Prostate gland (tissue), 2 donors: Measurements from ENCODE around the gene TSPAN11. TPM values are rescaled to one million over a fixed set of nuclear protein-coding genes. Genes with fewer than 3 reads are reported as not detected.
A peak's percentile ranks its signal among the peaks of the same experiment; 100 is the strongest.

ENCODE experiments used
- DNase-seq: peaks from one replicate; pipeline ENCODE4 v3.0.0-alpha.2; 2019; ENCODE audit warnings: low spot score
- H3K27ac ChIP-seq, 2 donors: fragments of 200-600 bp; sonication (generic); 2 replicates each; pipeline ENCODE4 v1.5.1; 2017 to 2019
- H3K27me3 ChIP-seq: fragments of 200-600 bp; sonication (generic); replicated peaks from 2 replicates; pipeline ENCODE4 v1.5.1; 2019; ENCODE audit not compliant: insufficient read depth
- H3K36me3 ChIP-seq, 2 donors: fragments of 200-600 bp; sonication (generic); 1 replicate in 1 of 2; 2 replicates in 1 of 2; pipeline versions ENCODE4 v1.5.1 to v1.8.1; 2017 to 2019
- H3K4me1 ChIP-seq: fragments of 200-600 bp; sonication (generic); replicated peaks from 2 replicates; pipeline ENCODE4 v1.5.1; 2019
- H3K4me3 ChIP-seq, 2 donors: fragments of 200-600 bp; sonication (generic); 2 replicates each; pipeline ENCODE4 v1.5.1; 2017 to 2019
- H3K9me3 ChIP-seq: fragments of 200-600 bp; sonication (generic); 2 replicates; pipeline ENCODE4 v1.5.1; 2017
- CTCF ChIP-seq, 4 experiments: fragments of 200-600 bp in 2 of 4; fragments of 450-650 bp in 2 of 4; sonication (generic) in 2 of 4; IDR thresholded peaks; 1 replicate in 3 of 4; 2 replicates in 1 of 4; pipeline ENCODE4 v1.5.1; 2016 to 2019; ENCODE audit warnings: antibody characterized with exemption in 4 of 4, mild to moderate bottlenecking in 2 of 4, moderate library complexity in 2 of 4
- POLR2A ChIP-seq: fragments of 450-650 bp; IDR thresholded peaks from one replicate; pipeline ENCODE4 v1.6.1; 2016; ENCODE audit warnings: antibody characterized with exemption, mild to moderate bottlenecking
- POLR2AphosphoS5 ChIP-seq: sonication (generic); formaldehyde crosslinking; IDR thresholded peaks from one replicate; pipeline ENCODE4 v1.6.1; 2017; ENCODE audit warnings: antibody characterized with exemption
- WGBS: methylation state at CpG from one replicate; pipeline ENCODE4 v1.1.5; 2018; 5-methylcytosine and 5-hydroxymethylcytosine counted together
- intact Hi-C: fragments of 100-400 bp; cut with DNase I; formaldehyde crosslinking; loops from one replicate; pipeline ENCODE4 v1.14.2; 2022
- total RNA-seq, 2 donors: library from RNA; depleted of rRNA; stranded (reverse); fragments of >200 nt; gene quantifications; one replicate each; pipeline ENCODE4 v1.1.0, GENCODE V29; 2016

TSPAN11 gene
- total RNA-seq, 2 donors from 2014 or later: 1.0 to 4.1 TPM

- intact Hi-C loops: no loop called here
- Histone ChIP-seq H3K27ac (no peak overlapping the region), H3K4me1 (peaks cover 4% of the 10 kb centered on the region), H3K9me3 (no peaks in the 10 kb centered on the region), H3K27me3 (no peaks in the 10 kb centered on the region), H3K36me3 (no peaks in the 10 kb centered on the region), H3K4me3 (no peak overlapping the region)
- WGBS: 72% methylated on average over 6 of the region's 6 CpGs
- DNase-seq: no peak
- no peak for TF ChIP-seq POLR2A
- TF ChIP-seq POLR2AphosphoS5: no peak
These were observed 21.0 kb upstream of the TSPAN11 start for GRCh38 chr12:30905463-30906009.

GRCh38 chr12:30908076-30908721 is 18.3 kb upstream of the TSPAN11 start:
- Histone ChIP-seq H3K9me3 (no peaks in the 10 kb centered on the region), H3K4me3 (no peak overlapping the region), H3K27me3 (no peaks in the 10 kb centered on the region), H3K4me1 (peaks cover 4% of the 10 kb centered on the region), H3K36me3 (no peaks in the 10 kb centered on the region), H3K27ac (peak overlapping the region in 1 of 2 donors; percentile 53)
- intact Hi-C loops: no loop called here
- TF ChIP-seq POLR2A (no peak), CTCF (IDR thresholded peaks at IDR 0.05) (no peak), POLR2AphosphoS5 (no peak)
- 70% methylated on average over 4 of the region's 4 CpGs for WGBS
- no peak for DNase-seq

GRCh38 chr12:30908722-30909348 is 17.7 kb upstream of the TSPAN11 start:
- TF ChIP-seq POLR2AphosphoS5 (peak; percentile 74), POLR2A (no peak), CTCF (IDR thresholded peaks at IDR 0.05) (no peak)
- no peak overlapping the region for H3K4me3 ChIP-seq
- WGBS: 27% methylated on average over 3 of the region's 3 CpGs
- peak; percentile 46 for DNase-seq
- H3K4me1 ChIP-seq: peaks cover 4% of the 10 kb centered on the region
- intact Hi-C loops: no loop called here
- H3K27me3 ChIP-seq: no peaks in the 10 kb centered on the region
- peak overlapping the region in 1 of 2 donors; percentile 53 for H3K27ac ChIP-seq
- H3K9me3 ChIP-seq: no peaks in the 10 kb centered on the region
- no peaks in the 10 kb centered on the region for H3K36me3 ChIP-seq

- Histone ChIP-seq H3K9me3 (no peaks in the 10 kb centered on the region), H3K27ac (peak overlapping the region in 1 of 2 donors; percentile 53), H3K36me3 (no peaks in the 10 kb centered on the region), H3K4me1 (peaks cover 4% of the 10 kb centered on the region), H3K27me3 (no peaks in the 10 kb centered on the region), H3K4me3 (no peak overlapping the region)
- no peak for DNase-seq
- TF ChIP-seq POLR2AphosphoS5: no peak
- TF ChIP-seq POLR2A: no peak
- TF ChIP-seq CTCF (IDR thresholded peaks at IDR 0.05): no peak
- intact Hi-C loops: no loop called here
- WGBS: 56% methylated on average over 5 of the region's 5 CpGs
These were observed 17.1 kb upstream of the TSPAN11 start for GRCh38 chr12:30909349-30910037.

- Histone ChIP-seq H3K4me1 (peaks cover 4% of the 10 kb centered on the region), H3K27me3 (no peaks in the 10 kb centered on the region), H3K36me3 (no peaks in the 10 kb centered on the region), H3K9me3 (no peaks in the 10 kb centered on the region), H3K27ac (peak overlapping the region in 1 of 2 donors; percentile 53), H3K4me3 (no peak overlapping the region)
- no peak for DNase-seq
- 96% methylated on average over 1 of the region's 1 CpG for WGBS
- TF ChIP-seq CTCF (IDR thresholded peaks at IDR 0.05): no peak
- no peak for TF ChIP-seq POLR2AphosphoS5
- no peak for TF ChIP-seq POLR2A
- intact Hi-C loops: no loop called here
These were observed 16.6 kb upstream of the TSPAN11 start for GRCh38 chr12:30910038-30910350.
